Astrocyte of the hippocampus (primary cell): ENCODE measurements around the gene MACROD2.

ENCODE experiments used
- DNase-seq: peaks from one replicate; pipeline ENCODE4 v3.0.0; 2011; ENCODE audit warnings: low read depth, low spot score

Gene MACROD2

GRCh38 chr20:15563836-15564235, 1568.5 kb downstream of the MACROD2 start:
- DNase-seq = no peak

- no peak for DNase-seq
Measured at GRCh38 chr20:15564981-15565380, 1569.7 kb downstream of the MACROD2 start.

DNA sequence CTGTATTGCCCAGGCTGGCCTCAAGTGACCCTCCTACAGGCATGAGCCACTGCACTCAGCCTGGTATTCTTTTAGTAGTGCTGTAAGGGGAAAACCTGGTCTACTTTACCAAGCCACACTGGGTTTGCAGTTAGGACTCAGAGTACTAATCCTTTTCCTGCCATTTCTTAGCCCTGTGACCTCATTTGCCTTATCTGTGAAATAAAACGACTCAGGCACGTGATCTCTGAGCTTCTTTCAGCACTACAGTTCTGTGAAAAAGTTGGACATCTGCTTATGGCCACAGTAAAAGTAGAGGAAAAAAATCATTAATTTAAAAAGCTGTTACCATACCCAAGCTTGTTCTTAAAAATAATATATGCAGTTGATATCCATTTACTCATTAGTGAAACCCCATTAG, 1570.5 kb downstream of the MACROD2 start:
- no peak for DNase-seq

DNA sequence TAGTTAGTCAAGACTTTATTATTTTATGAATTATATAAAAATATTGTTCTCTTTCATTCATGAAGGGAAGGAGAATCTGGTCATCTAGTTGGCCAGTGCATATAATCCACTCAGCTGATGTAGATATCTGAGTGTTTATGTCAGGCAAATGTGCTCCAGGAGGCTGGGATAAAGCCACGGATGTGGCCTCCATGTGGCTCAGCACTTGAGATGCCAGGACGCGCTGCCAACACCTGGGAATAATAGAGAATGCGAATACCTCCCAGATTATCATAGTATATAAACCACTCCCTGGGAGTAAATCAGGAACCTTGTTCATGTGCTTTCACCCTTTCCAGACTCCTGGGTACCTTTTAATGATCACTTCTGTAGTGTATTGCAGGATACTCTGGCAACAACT, 1571.9 kb downstream of the MACROD2 start:
- no peak for DNase-seq

GRCh38 chr20:15570156-15570555, 1574.8 kb downstream of the MACROD2 start:
- no peak for DNase-seq

DNA sequence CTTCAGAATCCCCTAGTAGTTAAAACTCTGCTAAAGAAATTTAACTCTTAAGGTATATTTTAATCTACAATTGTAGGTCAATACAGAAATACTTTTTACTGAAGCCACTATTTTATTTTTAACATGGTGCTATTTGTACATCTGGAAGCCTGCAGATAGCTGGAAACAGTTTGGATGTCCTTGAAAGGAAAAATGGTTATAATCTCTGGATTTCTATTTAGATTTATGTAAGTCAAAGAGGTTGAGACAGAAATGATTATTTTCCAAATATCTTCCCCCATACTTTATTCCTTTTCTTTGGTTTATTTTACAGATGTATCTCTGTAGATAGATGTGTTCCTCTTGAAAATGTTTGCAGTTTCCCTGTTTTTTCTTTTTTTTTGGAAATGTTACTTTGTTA, 1575.7 kb downstream of the MACROD2 start:
- no peak for DNase-seq

DNA sequence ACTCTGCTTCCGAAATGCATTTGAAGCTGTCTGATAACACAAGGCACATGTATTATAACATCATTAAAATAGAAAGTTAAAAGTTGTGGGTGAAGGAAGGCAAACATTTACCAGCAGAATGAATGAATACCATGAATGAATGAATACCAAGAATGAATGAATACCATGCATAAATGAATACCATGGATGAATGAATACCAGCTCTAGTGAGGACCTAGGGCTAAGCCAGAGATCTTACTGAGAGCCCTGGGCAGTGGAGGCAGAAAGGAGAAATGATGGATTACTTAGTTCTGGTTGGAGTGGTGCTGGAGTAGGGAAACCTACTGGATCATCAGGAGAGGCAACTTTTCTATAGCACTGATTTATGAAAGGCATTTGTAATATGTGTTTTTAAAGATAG, 1579.9 kb downstream of the MACROD2 start:
- no peak for DNase-seq

GRCh38 chr20:15576411-15576810, 1581.1 kb downstream of the MACROD2 start:
- DNase-seq = peak; percentile 28

- no peak for DNase-seq
Measured at GRCh38 chr20:15578113-15578512, 1582.8 kb downstream of the MACROD2 start.

DNA sequence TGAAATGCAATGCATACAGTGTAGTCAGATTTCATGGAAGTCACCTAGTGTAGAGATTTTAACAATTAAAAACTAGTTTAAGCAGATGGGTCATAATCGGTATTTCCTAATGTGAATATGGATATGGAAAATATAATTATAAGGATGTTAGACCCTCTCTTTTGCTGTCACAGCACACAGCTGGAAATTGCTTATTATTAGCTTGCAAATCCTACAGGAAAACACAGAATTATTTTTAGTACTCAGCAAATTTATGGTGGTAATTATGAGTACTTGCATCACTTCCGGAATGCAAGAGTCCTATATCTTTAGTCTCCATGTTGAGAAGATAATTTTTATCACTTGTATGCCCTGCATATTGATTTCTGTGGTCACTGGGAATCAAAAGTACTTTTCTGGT, 1584.4 kb downstream of the MACROD2 start:
- no peak for DNase-seq

DNA sequence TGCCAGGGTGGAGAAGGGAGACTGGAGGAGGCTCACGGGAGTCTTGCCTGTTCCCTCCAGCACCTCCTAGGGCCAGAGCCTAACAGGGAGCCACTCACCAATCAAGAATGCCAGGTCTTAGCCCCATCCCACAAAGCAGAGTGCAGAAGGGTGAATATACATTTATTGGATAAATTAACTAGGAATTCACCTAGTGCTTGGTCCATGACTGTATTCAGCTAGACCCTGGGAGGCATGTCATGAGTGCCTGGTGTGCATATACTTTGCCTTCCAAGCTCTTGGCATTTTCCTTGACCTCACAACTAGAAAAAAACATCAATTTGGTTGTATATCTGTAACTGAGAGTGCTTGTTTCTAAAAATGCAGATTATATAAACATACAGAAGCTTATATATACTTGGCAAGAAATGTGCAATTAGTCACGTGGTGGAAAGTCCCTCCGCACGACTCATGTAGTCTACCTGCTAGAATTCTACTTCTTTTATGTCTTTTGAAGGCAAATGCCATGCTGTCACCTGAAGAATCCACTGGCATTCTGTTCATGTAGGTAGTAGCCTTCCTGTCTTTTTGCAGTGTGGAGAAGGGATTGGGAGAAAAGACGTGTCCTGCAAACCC, 1586.9 kb downstream of the MACROD2 start:
- DNase-seq = peak; percentile 12

DNA sequence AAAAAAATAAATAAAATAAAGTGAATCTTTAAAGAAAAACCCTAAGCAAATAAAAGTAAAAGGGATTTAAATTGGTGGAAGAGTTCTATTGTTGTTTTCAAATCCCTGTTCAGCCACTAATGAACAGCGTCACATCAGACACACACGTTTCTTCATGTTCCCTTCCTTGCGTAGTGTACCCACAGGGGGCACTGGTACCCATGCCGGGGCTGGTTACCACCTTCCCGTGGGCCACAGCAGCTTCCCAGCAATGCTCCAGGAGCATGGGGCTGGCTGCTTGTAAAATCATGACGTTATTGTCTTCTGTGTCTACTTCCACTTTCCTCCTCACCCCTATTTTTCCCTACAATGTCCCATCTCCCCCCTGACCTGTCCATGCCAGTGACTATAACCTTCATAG, 1589.2 kb downstream of the MACROD2 start:
- no peak for DNase-seq

DNA sequence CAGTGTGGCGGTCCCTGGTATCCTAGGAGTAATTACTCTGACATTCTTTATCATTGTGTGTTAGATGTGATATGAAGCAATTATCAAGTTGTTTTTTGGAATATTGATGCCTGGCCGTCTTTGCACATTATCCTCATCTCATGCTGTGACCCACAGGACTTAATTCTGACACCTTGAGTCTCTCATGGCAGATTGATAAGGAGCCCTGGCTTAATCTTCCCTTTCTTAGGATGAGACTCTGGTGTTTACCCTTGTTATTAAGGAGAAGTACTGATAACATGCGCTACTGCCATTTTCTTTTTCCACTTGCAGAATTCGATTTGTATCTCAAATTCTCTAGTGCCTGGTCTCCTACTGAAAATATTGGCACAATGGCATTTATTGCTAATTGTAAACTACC, 1597.8 kb downstream of the MACROD2 start:
- DNase-seq = no peak

DNA sequence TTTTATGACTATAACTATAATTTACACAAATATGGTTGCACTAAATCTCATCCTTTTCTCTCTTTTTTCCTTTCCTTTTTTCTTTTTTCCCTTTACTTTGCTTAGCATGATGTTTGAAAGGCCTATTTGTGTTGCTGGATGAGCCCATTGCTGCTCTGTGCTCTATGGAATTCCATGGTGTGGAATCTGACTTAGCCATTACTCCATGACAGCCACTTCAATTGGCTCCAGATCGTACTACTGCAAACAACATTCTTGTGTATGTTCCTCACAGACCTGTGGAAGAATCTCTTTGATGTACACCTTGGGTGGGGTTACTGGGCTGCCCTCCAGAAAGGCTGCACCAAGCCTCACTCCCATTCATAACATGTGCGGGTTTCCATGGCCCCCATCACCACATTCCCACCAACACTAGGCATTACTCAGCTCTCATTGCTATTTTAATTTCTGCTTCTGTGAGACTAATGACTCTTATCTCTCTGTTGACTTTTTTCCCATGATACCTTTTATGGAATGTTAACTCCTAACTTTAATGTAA, 1598.9 kb downstream of the MACROD2 start:
- DNase-seq = peak; percentile 63

GRCh38 chr20:15596220-15596890, 1601.0 kb downstream of the MACROD2 start:
- peak; percentile 44 for DNase-seq

DNA sequence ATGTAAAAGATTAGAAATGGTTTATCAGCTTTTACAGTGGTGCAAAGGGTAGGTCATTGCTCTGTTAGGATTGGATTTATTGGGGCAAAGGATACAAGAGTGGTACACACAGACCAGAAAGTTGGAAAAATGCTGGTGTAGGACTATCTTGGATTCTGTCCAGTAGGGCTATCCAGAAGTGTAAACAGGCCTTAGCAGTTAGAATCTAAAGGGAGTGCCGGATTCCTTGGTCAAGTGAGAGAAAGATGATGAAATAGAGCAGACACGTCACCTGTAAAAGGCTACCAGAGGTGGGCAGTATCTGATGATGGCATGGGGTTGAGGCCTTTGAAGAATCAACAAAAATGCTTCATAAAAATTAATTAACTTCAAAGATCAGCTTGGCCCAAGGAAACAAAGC, 1602.0 kb downstream of the MACROD2 start:
- no peak for DNase-seq

DNA sequence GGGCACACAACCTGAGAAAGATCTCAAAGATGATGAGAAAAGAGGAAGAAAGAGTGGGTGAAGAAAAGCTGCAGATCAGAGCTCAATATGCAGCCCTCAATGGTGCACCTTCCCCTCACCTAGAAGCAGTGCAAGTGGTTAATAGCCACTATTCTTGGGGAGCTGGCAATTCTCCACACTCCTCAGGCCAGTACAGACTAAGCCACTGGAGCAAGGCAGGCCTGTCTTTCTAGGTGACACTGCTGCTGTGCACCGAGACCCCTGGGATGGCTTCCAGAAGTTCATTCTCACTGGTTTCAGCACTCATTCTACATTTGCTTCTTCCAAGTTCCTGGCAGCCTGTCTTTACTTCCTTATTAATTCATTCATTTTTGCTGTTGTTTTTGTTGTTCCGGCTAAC, 1604.6 kb downstream of the MACROD2 start:
- DNase-seq = no peak

DNA sequence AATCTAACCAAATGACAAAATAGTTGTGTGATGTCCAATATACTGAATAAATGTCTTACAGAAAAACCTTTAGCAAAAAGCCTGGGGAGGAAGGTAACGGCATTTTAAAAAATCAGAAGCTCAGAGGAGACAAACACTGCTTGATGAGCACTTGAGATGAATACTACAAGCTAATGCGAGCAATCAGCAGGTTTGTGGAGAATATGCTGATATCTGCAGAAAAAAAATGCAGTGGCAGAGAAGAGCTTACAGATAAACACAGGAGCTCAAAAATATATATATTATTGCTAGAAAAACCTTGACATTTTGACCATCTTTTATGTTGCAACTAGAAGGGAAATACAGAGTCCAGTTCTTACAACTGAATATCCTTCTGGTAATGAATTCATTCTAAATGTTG, 1605.2 kb downstream of the MACROD2 start:
- DNase-seq = no peak

DNA sequence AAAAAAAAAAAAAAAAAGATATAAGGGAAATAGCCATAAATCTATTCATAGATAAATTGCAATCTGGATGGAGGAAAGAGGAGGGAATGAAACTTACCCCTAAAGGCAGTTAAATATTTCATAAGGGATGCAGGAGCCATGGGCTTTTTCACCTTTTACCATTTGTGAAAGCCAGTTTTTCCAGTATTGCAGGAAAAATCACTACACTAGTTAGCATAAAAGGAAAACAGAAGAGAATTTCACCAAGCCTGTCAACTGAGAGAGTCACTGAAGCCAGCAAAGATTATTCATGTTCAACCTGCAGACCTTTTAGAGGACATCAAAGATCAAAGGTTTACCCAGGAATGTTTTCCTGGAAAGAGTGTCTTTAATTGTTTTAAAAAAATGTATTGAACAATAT, 1608.2 kb downstream of the MACROD2 start:
- DNase-seq = no peak

DNA sequence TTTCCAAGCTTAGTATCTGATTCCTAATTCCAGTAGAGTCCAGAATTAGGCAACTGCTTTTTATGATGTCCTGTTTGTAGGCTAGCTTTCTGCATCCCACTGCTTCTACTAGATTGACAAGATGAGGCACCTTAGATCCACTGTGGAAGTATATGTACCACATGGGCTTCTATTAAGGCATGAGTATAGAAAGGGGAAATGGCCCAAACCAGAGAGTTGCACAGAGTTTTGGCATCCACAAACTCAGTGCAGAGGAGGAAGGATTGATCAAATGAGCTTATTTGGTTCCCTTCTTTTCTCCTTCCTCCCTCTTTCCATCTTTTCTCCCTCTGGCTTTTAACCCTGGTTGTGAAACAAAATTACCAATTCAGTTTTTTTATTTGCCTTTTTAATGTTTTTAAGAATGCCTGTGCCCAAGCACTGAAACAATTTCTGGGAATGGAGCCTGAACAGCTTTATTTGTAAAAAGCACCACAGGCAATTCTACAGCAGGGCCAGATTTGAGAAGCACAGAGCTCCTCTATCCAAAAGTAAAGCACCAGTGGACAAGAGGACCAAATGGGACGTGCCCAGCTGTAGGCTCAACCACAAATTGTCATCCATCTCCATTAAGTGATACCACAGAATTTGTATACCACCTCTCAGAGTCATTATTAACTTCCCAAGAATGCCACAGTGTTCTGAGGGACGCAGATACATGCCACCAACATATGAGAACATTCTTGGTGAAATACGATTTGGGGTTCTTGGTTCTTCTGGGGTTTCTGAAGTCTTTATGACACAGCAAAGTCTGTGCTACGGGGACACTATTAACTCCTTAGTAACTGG, 1608.9 kb downstream of the MACROD2 start:
- no peak for DNase-seq

DNA sequence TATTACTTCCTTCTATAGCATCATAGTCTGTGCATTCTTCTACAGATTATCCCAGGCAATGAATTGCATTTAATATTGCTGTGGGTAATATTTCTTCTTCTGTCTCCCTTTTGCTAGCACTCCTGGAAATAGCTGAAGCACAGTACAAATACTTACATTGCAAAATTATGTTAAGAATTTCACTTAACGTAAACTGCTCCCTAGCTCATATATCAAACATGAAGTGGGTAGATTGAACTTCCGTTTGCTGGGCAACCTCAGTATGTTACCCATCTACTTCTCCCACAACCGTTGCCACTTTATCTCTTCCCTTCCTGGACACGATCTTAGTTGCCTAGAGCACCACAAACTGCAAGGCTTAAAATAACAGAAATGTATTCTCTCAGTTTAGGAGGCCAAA, 1614.6 kb downstream of the MACROD2 start:
- no peak for DNase-seq

- DNase-seq = no peak
Measured at GRCh38 chr20:15610787-15611186, 1615.5 kb downstream of the MACROD2 start.

DNA sequence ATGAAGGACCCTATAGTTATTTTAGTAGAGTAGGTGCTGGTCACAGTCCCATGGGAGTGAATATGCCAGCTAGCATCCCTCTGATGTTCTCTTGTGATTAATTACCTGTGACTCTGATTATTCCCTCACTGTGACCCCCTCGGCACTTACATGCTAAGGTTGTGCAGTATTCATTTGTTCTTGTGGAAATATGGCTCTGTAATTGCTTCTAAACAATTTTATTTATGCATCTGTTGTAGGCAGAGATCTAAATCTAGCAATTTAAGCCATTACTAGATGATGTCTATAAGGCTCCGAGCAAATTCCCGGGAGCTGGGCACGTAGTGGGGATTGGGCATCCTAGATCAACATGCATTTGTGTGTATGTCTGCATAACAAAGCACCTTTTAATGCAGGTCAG, 1616.2 kb downstream of the MACROD2 start:
- DNase-seq = no peak
